H9 (cell line): ENCODE data around the gene HPCAL1. TPM values are rescaled to one million over a fixed set of nuclear protein-coding genes. Genes with fewer than 3 reads are reported as not detected.

Experiments used
- DNase-seq: peaks from one replicate; pipeline ENCODE4 v3.0.0-alpha.2; 2017
- H2AFZ ChIP-seq: one replicate; pipeline ENCODE4 v1.6.1; 2013; ENCODE audit warnings: mild to moderate bottlenecking, low read length, control low read depth, moderate library complexity
- H2AK5ac ChIP-seq: 2 replicates; pipeline ENCODE4 v1.6.1; 2013; ENCODE audit warnings: low read length, control low read depth, mixed read lengths; ENCODE audit not compliant: insufficient read length
- H2BK120ac ChIP-seq: one replicate; pipeline ENCODE4 v1.6.1; 2013; ENCODE audit warnings: low read depth, mild to moderate bottlenecking, low read length, control low read depth, inconsistent platforms; ENCODE audit not compliant: poor library complexity, severe bottlenecking
- H2BK12ac ChIP-seq: 2 replicates; pipeline ENCODE4 v1.6.1; 2013; ENCODE audit warnings: low read length, control low read depth, mixed read lengths, low read depth; ENCODE audit not compliant: insufficient read length
- H2BK15ac ChIP-seq: 2 replicates; pipeline ENCODE4 v1.6.1; 2013; ENCODE audit warnings: low read depth, low read length, control low read depth
- H2BK20ac ChIP-seq: one replicate; pipeline ENCODE4 v1.6.1; 2013; ENCODE audit warnings: low read depth, mild to moderate bottlenecking, low read length, control low read depth, inconsistent platforms; ENCODE audit not compliant: poor library complexity, severe bottlenecking
- H2BK5ac ChIP-seq: 2 replicates; pipeline ENCODE4 v1.6.1; 2013; ENCODE audit warnings: low read length, control low read depth, mixed read lengths; ENCODE audit not compliant: insufficient read length
- H3K14ac ChIP-seq: 2 replicates; pipeline ENCODE4 v1.6.1; 2013; ENCODE audit warnings: low read length, control low read depth; ENCODE audit not compliant: insufficient read depth
- H3K18ac ChIP-seq: 2 replicates; pipeline ENCODE4 v1.6.1; 2013; ENCODE audit warnings: low read depth, mild to moderate bottlenecking, mixed read lengths, low read length, control low read depth; ENCODE audit not compliant: insufficient read length
- H3K23ac ChIP-seq: 2 replicates; pipeline ENCODE4 v1.6.1; 2013; ENCODE audit warnings: low read length, control low read depth, mixed read lengths, low read depth; ENCODE audit not compliant: insufficient read length
- H3K23me2 ChIP-seq: 2 replicates; pipeline ENCODE4 v1.6.1; 2013; ENCODE audit warnings: low read depth, mild to moderate bottlenecking, mixed read lengths, low read length, control low read depth; ENCODE audit not compliant: insufficient read length, poor library complexity, severe bottlenecking
- H3K27ac ChIP-seq: 2 replicates; pipeline ENCODE4 v1.5.1; 2013; ENCODE audit warnings: low read length, control low read depth, mixed read lengths, low read depth; ENCODE audit not compliant: insufficient read length
- H3K27me3 ChIP-seq: 2 replicates; pipeline ENCODE4 v1.6.1; 2013; ENCODE audit warnings: low read length, control low read depth, inconsistent platforms; ENCODE audit not compliant: insufficient read depth
- H3K4ac ChIP-seq: 2 replicates; pipeline ENCODE4 v1.6.1; 2013; ENCODE audit warnings: low read depth, mild to moderate bottlenecking, control low read depth, inconsistent platforms, low read length, moderate library complexity
- H3K4me1 ChIP-seq: 2 replicates; pipeline ENCODE4 v1.6.1; 2013; ENCODE audit warnings: low read length, control low read depth, inconsistent platforms; ENCODE audit not compliant: insufficient read depth
- H3K4me2 ChIP-seq: 2 replicates; pipeline ENCODE4 v1.6.1; 2013; ENCODE audit warnings: low read length, control low read depth, mixed read lengths; ENCODE audit not compliant: insufficient read length, insufficient read depth
- H3K56ac ChIP-seq: 2 replicates; pipeline ENCODE4 v1.6.1; 2013; ENCODE audit warnings: low read depth, mild to moderate bottlenecking, mixed read lengths, low read length, control low read depth; ENCODE audit not compliant: insufficient read length
- H3K79me1 ChIP-seq: 2 replicates; pipeline ENCODE4 v1.6.1; 2013; ENCODE audit warnings: low read depth, mild to moderate bottlenecking, moderate library complexity, low read length, control low read depth, inconsistent platforms; ENCODE audit not compliant: insufficient read depth, poor library complexity, severe bottlenecking
- H3K79me2 ChIP-seq: 2 replicates; pipeline ENCODE4 v1.6.1; 2013; ENCODE audit warnings: low read length, control low read depth, inconsistent platforms; ENCODE audit not compliant: insufficient read depth
- H3K9ac ChIP-seq: 2 replicates; pipeline ENCODE4 v1.6.1; 2013; ENCODE audit warnings: low read length, control low read depth, mixed read lengths; ENCODE audit not compliant: insufficient read length; ENCODE audit errors: extremely low read depth
- H3K9me3 ChIP-seq: one replicate; pipeline ENCODE4 v1.6.1; 2013; ENCODE audit warnings: low read depth, low read length, inconsistent platforms; ENCODE audit not compliant: control insufficient read depth
- H3T11ph ChIP-seq: one replicate; pipeline ENCODE4 v1.6.1; 2013; ENCODE audit warnings: mild to moderate bottlenecking, low read length, control low read depth, inconsistent platforms
- H4K20me1 ChIP-seq: one replicate; pipeline ENCODE4 v1.6.1; 2013; ENCODE audit not compliant: control insufficient read depth, insufficient read length, insufficient read depth
- H4K5ac ChIP-seq: 2 replicates; pipeline ENCODE4 v1.6.1; 2013; ENCODE audit warnings: low read depth, mild to moderate bottlenecking, mixed read lengths, low read length, control low read depth; ENCODE audit not compliant: insufficient read length
- H4K8ac ChIP-seq: replicated peaks from 2 replicates; pipeline ENCODE4 v1.6.1; 2013; ENCODE audit warnings: low read length, control low read depth, mixed read lengths, low read depth; ENCODE audit not compliant: insufficient read length
- H4K91ac ChIP-seq: 2 replicates; pipeline ENCODE4 v1.6.1; 2013; ENCODE audit warnings: low read depth, mild to moderate bottlenecking, moderate library complexity, mixed read lengths, low read length, control low read depth; ENCODE audit not compliant: insufficient read length
- H3K27ac Mint-ChIP-seq, 3 experiments: 2 replicates in 2 of 3; 3 replicates in 1 of 3; pipeline ENCODE4 v1.8.0; 2020 to 2021; ENCODE audit warnings: mixed read lengths in 3 of 3, mild to moderate bottlenecking in 1 of 3, moderate library complexity in 1 of 3
- H3K27me3 Mint-ChIP-seq: 2 replicates; pipeline ENCODE4 v1.8.0; 2021; ENCODE audit warnings: low read depth, mild to moderate bottlenecking, moderate library complexity, mixed read lengths
- H3K36me3 Mint-ChIP-seq, 3 experiments: 2 replicates in 2 of 3; 3 replicates in 1 of 3; pipeline ENCODE4 v1.8.0; 2020 to 2021; ENCODE audit warnings: low read depth in 3 of 3, mixed read lengths in 3 of 3; ENCODE audit not compliant: insufficient read depth in 1 of 3
- H3K4me1 Mint-ChIP-seq, 2 experiments: 2 replicates each; pipeline ENCODE4 v1.8.0; 2020; ENCODE audit warnings: mixed read lengths in 2 of 2
- H3K4me3 Mint-ChIP-seq, 2 experiments: 2 replicates in 1 of 2; 3 replicates in 1 of 2; pipeline ENCODE4 v1.8.0; 2020 to 2021; ENCODE audit warnings: mild to moderate bottlenecking in 2 of 2, mixed read lengths in 2 of 2, moderate library complexity in 1 of 2
- H3K9me3 Mint-ChIP-seq, 2 experiments: 2 replicates in 1 of 2; 3 replicates in 1 of 2; pipeline ENCODE4 v1.8.0; 2020; ENCODE audit warnings: mild to moderate bottlenecking in 2 of 2, mixed read lengths in 2 of 2, moderate library complexity in 1 of 2
- CTCF ChIP-seq: fragments of 200-600 bp; sonication (generic); conservative IDR thresholded peaks from 3 replicates; pipeline ENCODE4 v1.8.0; 2021; ENCODE audit warnings: antibody characterized with exemption, mild to moderate bottlenecking
- WGBS: extraction: QIAGEN DNeasy Blood & Tissue Kit; methylation state at CpG from one replicate; pipeline ENCODE4 v1.1.7; 2013; ENCODE audit warnings: missing lambda C conversion rate, low lambda C conversion rate, mixed read lengths; ENCODE audit not compliant: insufficient read length; ENCODE audit errors: extremely low coverage; 5-methylcytosine and 5-hydroxymethylcytosine counted together
- total RNA-seq: library from RNA; stranded (reverse); gene quantifications from 2 replicates; pipeline ENCODE4 v1.2.1, GENCODE V29; 2021

HPCAL1 gene
- total RNA-seq, 1 experiment from 2014 or later, result 4.7 TPM

- no peak overlapping the region for H3T11ph ChIP-seq
- no peak overlapping the region for H2AFZ ChIP-seq
- no peak overlapping the region for H3K4me2 ChIP-seq
- H2BK20ac ChIP-seq, result no peak overlapping the region
- H3K56ac ChIP-seq, result no peak overlapping the region
- H2BK5ac ChIP-seq, result no peak overlapping the region
- peak overlapping the region in 1 of 3 experiments; percentile 27; a peak in 1 of 7 replicates for H3K27ac Mint-ChIP-seq
- H2BK120ac ChIP-seq, result no peak overlapping the region
- no peaks in the 10 kb centered on the region for H3K23me2 ChIP-seq
- no CpG with 5 or more reads among the region's 11 CpGs for WGBS
- H3K14ac ChIP-seq, result no peak overlapping the region
- no peak overlapping the region for H3K4ac ChIP-seq
- H3K4me3 Mint-ChIP-seq, result no peak overlapping the region
- no peaks in the 10 kb centered on the region for H3K4me1 ChIP-seq
- H3K27me3 Mint-ChIP-seq, result peaks cover 2% of the 10 kb centered on the region
- H3K4me1 Mint-ChIP-seq, result peaks cover 7 to 17% of the 10 kb centered on the region in 2 experiments
- no peaks in the 10 kb centered on the region for H3K79me1 ChIP-seq
- no peaks in the 10 kb centered on the region for H4K20me1 ChIP-seq
- H3K9me3 ChIP-seq, result no peaks in the 10 kb centered on the region
- H3K23ac ChIP-seq, result no peak overlapping the region
- H2AK5ac ChIP-seq, result no peak overlapping the region
- H3K18ac ChIP-seq, result no peak overlapping the region
- no peak for DNase-seq
- TF ChIP-seq CTCF, result no peak
- H4K5ac ChIP-seq, result no peak overlapping the region
- H2BK12ac ChIP-seq, result no peak overlapping the region
- no peak overlapping the region for H3K9ac ChIP-seq
- H3K36me3 Mint-ChIP-seq, result peaks cover 0 to 12% (median 9%) of the 10 kb centered on the region in 3 experiments; a peak in 5 of 7 replicates
- H2BK15ac ChIP-seq, result no peak overlapping the region
- H3K27me3 ChIP-seq, result no peaks in the 10 kb centered on the region
- H4K8ac ChIP-seq, result no peak overlapping the region
- peaks cover 3 to 12% of the 10 kb centered on the region in 2 experiments for H3K9me3 Mint-ChIP-seq
- no peak overlapping the region for H4K91ac ChIP-seq
- no peak overlapping the region for H3K27ac ChIP-seq
- H3K79me2 ChIP-seq, result no peaks in the 10 kb centered on the region
These were observed 97.9 kb downstream of the HPCAL1 start for GRCh38 chr2:10400568-10400977.
